Measurements from ENCODE around the gene PTPRD. TPM values are rescaled to one million over a fixed set of nuclear protein-coding genes. Genes with fewer than 3 reads are reported as not detected.

Gene PTPRD
- total and polyA plus RNA-seq, 2 donors (not counting 1 experiment from before 2014, with no cell fraction given) = 0.35 to 4.8 TPM

- H3K4me3 ChIP-seq (replicated peaks in 1 of 4; ENCODE audit: control extremely low read depth in 1 of 4, insufficient read depth in 1 of 4, low read depth in 3 of 4, low read length in 4 of 4) = no peak overlapping the region
- no peak for DNase-seq (ENCODE audit: low read depth in 2 of 2)
- H3K9me3 ChIP-seq (ENCODE audit: control insufficient read depth, insufficient read depth, low read depth, low read length) = no peaks in the 10 kb centered on the region
- H3K36me3 ChIP-seq (ENCODE audit: control insufficient read depth, insufficient read depth, low read length) = no peaks in the 10 kb centered on the region
- no peak overlapping the region for H2AFZ ChIP-seq (ENCODE audit: low read length)
- no peak overlapping the region for H3K27ac ChIP-seq (ENCODE audit: insufficient read depth, low read length)
- H3K27me3 ChIP-seq (ENCODE audit: control insufficient read depth, insufficient read depth, low read length) = no peaks in the 10 kb centered on the region
- no peaks in the 10 kb centered on the region for H3K79me2 ChIP-seq (ENCODE audit: control insufficient read depth, insufficient read depth, low read length)
- no peak overlapping the region for H3K4me2 ChIP-seq (ENCODE audit: extremely low read depth, insufficient read depth, low read length)
- TF ChIP-seq EZH2 (IDR thresholded peaks at IDR 0.05; ENCODE audit: low read length, missing control alignments) (no peak), CTCF (conservative IDR thresholded peaks at IDR 0.05 in 1 of 2, IDR thresholded peaks at IDR 0.05 in 1 of 2; ENCODE audit: low read depth in 1 of 2, low read length in 2 of 2) (no peak)
- no peak overlapping the region for H3K9ac ChIP-seq (ENCODE audit: insufficient read depth, low read length)
- no peaks in the 10 kb centered on the region for H3K4me1 ChIP-seq (ENCODE audit: control insufficient read depth, extremely low read depth, insufficient read depth, low read length)
- no peaks in the 10 kb centered on the region for H4K20me1 ChIP-seq (ENCODE audit: control insufficient read depth, extremely low read depth, insufficient read depth, low read length)
These were observed 1916.3 kb downstream of the PTPRD start for GRCh38 chr9:8696516-8696915.

- no peak for DNase-seq (ENCODE audit: low read depth in 2 of 2)
- TF ChIP-seq EZH2 (IDR thresholded peaks at IDR 0.05; ENCODE audit: low read length, missing control alignments) (no peak), CTCF (conservative IDR thresholded peaks at IDR 0.05 in 1 of 2, IDR thresholded peaks at IDR 0.05 in 1 of 2; ENCODE audit: low read depth in 1 of 2, low read length in 2 of 2) (no peak)
These were observed 1917.7 kb downstream of the PTPRD start for GRCh38 chr9:8694983-8695588.

GRCh38 chr9:8693464-8693863, 1919.3 kb downstream of the PTPRD start:
- no peak overlapping the region for H3K9ac ChIP-seq (ENCODE audit: insufficient read depth, low read length)
- H3K27me3 ChIP-seq (ENCODE audit: control insufficient read depth, insufficient read depth, low read length) = no peaks in the 10 kb centered on the region

More at GRCh38 chr9:8694983-8695588, 1917.7 kb downstream of the PTPRD start:
- H3K4me3 ChIP-seq (replicated peaks in 1 of 4; ENCODE audit: control extremely low read depth in 1 of 4, insufficient read depth in 1 of 4, low read depth in 3 of 4, low read length in 4 of 4) = no peak overlapping the region
- H2AFZ ChIP-seq (ENCODE audit: low read length) = no peak overlapping the region
- H3K9me3 ChIP-seq (ENCODE audit: control insufficient read depth, insufficient read depth, low read depth, low read length) = no peaks in the 10 kb centered on the region
- H3K4me1 ChIP-seq (ENCODE audit: control insufficient read depth, extremely low read depth, insufficient read depth, low read length) = no peaks in the 10 kb centered on the region
- no peaks in the 10 kb centered on the region for H3K27me3 ChIP-seq (ENCODE audit: control insufficient read depth, insufficient read depth, low read length)
- no peak overlapping the region for H3K9ac ChIP-seq (ENCODE audit: insufficient read depth, low read length)
- H3K79me2 ChIP-seq (ENCODE audit: control insufficient read depth, insufficient read depth, low read length) = no peaks in the 10 kb centered on the region
- H3K27ac ChIP-seq (ENCODE audit: insufficient read depth, low read length) = no peak overlapping the region
- no peak overlapping the region for H3K4me2 ChIP-seq (ENCODE audit: extremely low read depth, insufficient read depth, low read length)
- no peaks in the 10 kb centered on the region for H3K36me3 ChIP-seq (ENCODE audit: control insufficient read depth, insufficient read depth, low read length)
- no peaks in the 10 kb centered on the region for H4K20me1 ChIP-seq (ENCODE audit: control insufficient read depth, extremely low read depth, insufficient read depth, low read length)

More at GRCh38 chr9:8693464-8693863, 1919.3 kb downstream of the PTPRD start:
- Histone ChIP-seq H4K20me1 (ENCODE audit: control insufficient read depth, extremely low read depth, insufficient read depth, low read length) (no peaks in the 10 kb centered on the region), H3K79me2 (ENCODE audit: control insufficient read depth, insufficient read depth, low read length) (no peaks in the 10 kb centered on the region), H3K4me1 (ENCODE audit: control insufficient read depth, extremely low read depth, insufficient read depth, low read length) (no peaks in the 10 kb centered on the region), H3K36me3 (ENCODE audit: control insufficient read depth, insufficient read depth, low read length) (no peaks in the 10 kb centered on the region), H3K4me3 (replicated peaks in 1 of 4; ENCODE audit: control extremely low read depth in 1 of 4, insufficient read depth in 1 of 4, low read depth in 3 of 4, low read length in 4 of 4) (no peak overlapping the region), H2AFZ (ENCODE audit: low read length) (no peak overlapping the region), H3K9me3 (ENCODE audit: control insufficient read depth, insufficient read depth, low read depth, low read length) (no peaks in the 10 kb centered on the region), H3K27ac (ENCODE audit: insufficient read depth, low read length) (no peak overlapping the region), H3K4me2 (ENCODE audit: extremely low read depth, insufficient read depth, low read length) (no peak overlapping the region)
- TF ChIP-seq EZH2 (IDR thresholded peaks at IDR 0.05; ENCODE audit: low read length, missing control alignments) = no peak
- TF ChIP-seq CTCF (conservative IDR thresholded peaks at IDR 0.05 in 1 of 2, IDR thresholded peaks at IDR 0.05 in 1 of 2; ENCODE audit: low read depth in 1 of 2, low read length in 2 of 2) = no peak
- no peak for DNase-seq (ENCODE audit: low read depth in 2 of 2)

All from fibroblast of lung (primary cell).